Embryonic facial prominence (tissue), 1 donor: ENCODE results near the gene MYL7.

Experiments used
- DNase-seq: peaks from one replicate; pipeline ENCODE4 v3.0.0-alpha.2; 2016; ENCODE audit errors: extremely low spot score

Gene MYL7

DNA sequence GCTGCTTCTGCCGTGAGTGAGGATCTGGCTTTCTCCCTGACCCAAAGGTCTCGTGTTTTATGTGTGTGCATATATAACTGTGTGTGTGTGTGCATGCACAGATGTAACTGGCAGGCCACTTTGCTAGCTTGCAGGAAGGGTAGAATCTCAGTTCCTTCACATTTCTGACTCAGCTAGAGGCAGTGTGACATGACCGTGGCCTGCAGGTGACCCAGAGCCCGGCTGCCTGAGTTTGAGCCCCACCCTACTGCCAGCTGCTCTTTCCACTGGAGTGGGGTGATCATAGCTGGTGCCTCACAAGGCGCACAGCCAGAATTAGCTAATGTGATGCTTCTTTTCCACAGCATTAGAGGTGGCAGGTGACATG is 9.3 kb upstream of the MYL7 start:
- no peak for DNase-seq

DNA sequence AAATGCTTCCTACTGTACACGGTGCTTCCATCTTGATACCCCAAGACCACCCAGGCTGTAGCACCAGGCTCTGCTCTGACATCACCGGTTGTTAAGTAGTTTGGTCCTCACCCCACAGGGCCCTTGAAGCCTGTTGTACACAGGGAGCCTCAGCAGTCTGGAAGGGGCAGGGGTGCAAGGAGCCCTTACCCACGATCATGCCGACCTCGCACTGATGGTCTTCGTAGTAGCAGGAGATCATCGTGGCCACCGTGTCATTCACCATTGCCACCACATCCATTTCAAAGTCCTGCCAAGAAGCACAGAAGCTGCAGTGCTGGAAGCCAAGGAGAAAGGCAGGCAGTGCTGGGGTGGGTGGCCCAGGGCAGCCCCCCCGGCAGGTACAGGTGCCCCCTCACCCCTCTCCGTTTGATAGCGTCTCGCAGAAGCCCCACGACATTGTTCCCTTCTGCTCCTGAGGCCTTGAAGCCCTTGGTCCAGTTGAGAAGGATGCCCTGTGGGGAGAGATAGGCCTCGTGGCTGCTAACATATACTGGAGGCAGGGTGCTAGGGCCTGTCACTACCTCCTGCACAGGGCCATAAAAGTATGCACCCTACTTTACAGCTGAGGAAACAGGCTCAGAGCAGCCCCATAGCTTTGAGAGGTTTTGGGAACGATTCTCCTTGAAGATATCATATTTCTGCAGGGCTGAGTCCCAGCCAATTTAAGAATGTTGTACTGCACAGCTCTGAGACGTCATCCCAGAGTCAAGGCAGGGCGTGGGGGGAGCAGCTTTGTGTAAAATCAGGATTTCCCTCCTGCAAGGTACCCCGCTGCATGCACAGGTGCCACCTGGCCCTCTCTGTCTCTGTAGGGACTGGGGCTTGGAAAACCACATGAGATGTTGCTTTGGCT is 8.7 kb upstream of the MYL7 start:
- no peak for DNase-seq

DNA sequence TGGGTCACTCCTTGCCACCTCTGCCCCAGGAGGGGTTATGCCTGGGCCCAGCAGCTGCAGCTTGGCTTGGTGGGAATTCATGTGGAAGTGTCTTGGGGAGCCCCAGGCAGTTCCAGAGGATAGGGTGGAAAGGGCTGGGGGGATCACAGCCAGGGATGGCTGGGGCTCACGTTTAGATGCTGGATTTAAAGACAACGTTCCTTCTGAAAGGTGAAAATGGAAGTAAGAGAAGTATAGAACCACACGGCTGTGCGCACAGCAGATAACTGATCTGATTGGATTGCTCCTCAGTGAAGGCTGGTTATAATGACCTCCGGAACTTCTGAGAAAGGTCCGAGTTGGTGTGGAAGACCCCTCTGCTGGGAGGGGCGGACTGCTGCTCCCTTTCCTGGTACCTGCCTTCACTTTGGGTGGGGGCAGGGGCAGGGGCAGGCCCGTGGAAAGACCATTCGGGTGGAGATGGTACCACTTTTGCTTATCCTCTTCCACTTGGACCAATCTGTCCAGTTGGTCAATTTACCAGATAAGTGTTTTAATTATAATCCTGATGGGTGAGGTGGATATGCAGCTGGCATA is 7.9 kb upstream of the MYL7 start:
- no peak for DNase-seq

DNA sequence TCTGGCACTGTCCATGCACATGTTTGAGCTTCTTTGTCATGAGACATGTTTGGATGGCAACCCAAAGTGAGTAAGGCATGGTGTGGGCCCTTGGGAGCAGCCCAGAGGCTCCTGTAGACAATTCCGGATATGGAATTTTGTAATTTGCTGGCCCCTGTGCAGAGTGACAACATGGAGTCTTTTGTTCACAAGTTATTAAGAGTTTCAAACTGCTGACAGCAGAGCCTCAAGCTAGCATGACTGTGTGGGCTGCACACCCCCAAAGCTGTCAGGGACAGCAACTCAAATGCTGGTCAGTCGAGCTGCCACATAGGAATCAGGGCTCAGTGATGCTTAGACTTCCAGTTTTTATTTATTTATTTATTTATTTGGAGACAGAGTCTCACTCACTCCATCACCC is 7.0 kb upstream of the MYL7 start:
- DNase-seq = no peak

DNA sequence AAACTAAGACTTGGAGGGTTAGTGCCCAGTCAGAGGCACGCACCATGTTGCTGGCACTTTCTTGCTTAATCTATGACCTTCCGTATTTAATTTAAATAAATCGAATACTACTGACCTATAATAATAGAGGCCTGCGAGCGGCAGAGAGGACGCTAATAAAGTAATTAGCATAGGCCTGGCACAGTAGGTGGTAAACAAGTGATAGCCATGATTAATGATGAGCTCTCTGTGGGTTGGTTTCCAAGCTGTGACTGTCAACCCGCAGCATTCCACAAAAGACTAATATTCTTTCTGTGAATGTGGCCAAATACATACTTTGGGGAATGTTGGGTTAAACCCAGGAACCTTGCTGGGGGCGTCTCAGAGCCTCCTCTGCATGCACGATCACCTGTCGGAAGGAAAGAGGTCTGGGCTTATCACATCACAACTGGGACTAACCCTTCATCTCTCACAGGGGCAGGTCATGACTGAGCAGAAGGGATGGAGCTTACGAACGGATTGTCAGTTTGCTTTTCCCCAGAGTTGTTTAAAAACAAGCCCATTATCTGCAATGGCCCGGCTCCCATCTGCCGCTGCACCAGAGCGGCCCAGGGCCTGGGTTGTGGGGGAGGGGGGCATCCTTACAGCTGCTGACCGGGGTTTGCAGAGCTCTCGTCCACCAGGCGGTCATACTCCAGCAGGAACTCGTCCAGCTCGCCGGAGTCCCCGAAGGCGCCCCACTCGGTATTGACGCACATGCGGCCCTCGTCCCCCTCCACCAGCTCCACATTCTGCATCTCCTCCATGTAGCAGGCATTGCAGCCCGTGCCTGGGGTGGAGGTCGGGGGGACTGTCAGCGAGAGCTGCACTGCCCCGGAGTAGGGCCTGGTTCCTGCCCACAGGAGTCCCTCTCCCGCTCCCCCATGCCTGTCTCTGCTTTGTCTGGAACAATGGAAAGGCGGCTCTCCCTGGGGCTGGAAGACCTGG is 6.2 kb upstream of the MYL7 start:
- no peak for DNase-seq

DNA sequence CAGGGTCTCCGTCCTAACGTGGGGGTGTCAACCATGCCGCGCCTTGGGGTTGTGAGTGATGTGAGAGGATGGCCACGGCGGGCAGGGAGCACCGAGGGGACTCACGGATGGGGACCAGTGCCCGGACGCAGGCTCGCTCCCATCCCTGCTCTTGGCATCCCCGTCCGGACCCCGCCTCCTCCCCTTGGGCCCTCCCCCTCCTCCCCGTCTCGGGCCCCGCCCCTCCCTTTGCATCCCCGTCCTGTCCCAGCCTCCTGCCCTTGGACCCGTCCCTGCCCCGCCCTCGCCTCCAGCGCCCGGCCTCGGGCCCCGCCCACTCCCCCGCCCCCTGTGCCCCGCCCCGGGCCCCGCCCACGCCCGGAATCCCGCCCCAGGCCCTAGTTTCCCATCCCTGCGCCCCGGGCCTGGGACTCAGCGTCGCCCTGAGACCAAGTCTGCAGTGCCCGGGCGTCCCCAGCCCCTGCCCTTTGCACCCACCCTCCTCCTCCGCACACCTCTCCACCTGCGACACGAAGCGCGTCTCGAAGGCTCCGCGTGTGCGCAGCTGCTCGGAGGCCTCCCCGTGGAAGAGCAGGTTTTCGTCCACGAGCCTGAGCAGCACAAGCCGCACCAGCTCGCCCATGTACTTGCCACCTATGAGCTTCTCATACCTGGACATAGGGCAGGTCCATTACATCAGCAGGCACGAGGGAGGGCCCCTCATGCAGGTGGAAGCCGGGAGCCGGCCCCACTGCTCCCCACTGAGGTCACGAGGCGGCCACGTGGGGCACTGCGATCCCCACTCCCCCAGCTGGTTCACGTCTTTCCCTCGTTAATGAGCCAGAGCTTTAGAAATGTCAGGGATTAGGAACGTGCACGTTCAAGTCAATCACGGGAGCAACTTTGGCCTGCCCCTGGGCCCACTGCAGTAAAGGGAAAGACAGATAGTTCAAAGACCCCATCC is 5.1 kb upstream of the MYL7 start:
- DNase-seq = no peak

DNA sequence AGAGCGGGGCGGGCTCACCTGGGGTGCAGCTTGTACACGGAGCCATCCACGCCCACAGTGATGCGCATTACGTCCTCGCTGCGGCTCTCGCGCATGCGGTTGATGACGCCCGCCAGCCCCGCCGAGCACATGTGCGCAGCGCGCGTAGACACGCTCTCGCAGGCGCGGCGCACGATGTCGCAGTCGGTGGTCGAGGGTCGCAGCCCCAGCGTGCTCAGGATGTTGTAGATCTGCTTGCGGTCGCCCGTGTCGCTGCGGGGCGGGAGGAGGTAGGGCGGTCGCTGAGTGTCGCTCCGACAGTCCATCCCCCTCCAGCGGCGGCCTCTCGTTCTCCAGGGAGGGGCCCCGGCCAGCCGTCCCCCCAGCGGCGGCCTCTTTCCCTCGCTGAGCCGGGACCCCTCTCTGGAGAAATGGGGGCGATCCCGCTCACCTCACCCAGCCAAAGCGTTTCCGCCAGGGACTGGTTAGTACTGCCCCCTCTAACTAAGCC is 4.4 kb upstream of the MYL7 start:
- peak; percentile 18 for DNase-seq

DNA sequence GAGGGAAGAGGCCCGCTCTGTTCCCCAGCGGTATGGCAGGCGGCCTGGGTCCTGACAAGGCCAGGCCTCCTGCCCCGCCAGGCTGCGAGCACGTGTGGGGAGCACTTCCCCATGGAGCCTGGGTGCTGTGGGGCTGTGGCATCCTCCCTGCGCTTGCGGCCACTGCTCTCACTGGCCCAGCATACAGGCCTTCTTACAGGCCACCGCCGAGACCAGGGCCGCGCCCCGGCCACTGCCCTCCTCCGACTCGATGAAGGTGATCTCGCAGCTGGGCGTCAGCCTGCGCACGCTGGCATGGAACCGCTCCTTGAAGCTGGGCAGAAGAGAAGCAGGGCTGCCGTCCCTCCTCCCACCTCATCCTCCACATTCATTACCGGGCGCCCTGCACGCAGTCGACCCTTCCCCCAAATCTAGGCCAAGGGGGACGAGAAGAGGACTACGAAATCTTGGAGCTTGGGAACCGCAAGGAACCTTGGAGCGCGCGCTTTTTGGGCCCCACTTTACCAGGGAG is 3.9 kb upstream of the MYL7 start:
- DNase-seq = no peak

DNA sequence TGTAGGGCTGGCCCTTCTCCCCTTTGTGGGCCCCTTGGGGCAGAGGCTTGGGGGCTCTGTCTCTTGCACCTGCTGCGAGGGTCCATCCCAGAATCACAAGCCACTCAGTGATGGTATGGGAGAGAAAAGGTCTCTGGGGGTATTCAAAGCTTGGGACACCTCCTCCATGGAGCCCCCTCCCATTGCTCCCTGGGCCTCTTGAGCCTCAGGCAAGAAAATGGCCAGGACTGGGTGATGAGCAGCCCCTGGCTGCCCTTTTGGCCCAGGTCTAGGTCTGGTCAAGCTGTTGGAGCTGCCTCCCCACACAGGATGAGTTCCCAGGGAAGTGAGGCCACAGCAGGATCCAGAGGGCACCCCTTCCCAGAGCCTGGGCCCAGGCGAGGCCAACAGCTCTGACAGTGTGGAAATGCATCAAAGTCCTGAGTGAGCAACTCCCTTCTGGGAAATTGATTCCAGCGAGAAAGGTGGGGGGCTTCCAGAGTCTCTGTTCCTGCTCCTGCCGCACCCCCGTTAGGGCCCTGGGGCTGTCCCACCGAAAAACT is 3.4 kb upstream of the MYL7 start:
- no peak for DNase-seq

DNA sequence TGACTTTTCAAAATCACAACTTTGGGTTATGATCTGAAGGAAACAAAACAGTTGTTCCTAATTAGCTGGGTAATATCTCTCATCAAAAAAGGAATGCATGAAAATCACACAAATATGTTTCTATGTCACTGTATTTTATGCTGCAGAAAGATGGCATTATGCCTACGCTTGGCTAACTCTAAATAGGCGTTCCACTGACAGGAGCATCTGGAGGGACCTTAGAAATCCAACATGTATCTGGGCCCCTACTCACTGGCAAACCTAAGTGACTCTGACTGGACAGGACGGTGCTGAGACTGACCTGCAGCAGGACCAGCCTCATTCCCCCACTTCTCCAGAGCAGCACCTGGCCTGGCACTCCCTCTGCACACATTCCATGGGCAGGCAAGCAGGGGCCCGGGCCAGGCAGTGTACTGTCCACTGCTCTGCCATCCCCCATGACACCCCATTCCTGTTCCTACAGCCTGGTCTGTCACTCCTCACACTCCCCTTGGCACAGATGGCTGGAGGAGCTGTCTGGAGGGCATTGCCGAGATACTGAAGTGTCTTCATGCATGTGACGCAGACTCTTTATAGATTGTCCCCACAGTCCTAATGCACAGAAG is 2.6 kb upstream of the MYL7 start:
- no peak for DNase-seq

DNA sequence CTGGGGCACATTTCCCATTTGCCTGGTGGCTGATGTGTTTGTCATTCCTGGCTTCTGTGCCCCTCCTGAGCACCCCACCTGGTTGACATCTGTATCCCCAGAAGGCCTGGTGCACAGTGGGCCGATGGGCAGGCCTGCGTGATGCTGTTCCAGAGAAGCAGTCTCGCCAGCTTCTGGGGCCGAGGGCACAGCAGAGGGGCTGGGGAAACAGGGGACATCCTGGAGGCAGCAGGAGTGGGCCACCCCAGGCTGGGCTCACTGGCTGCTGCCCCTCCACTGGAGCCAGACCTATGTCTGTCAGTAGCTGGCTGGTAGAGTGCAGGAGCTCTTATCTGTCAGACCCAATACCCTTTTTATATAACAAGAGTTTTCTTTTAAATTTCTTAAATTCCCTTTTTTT is 896 bp upstream of the MYL7 start:
- no peak for DNase-seq

DNA sequence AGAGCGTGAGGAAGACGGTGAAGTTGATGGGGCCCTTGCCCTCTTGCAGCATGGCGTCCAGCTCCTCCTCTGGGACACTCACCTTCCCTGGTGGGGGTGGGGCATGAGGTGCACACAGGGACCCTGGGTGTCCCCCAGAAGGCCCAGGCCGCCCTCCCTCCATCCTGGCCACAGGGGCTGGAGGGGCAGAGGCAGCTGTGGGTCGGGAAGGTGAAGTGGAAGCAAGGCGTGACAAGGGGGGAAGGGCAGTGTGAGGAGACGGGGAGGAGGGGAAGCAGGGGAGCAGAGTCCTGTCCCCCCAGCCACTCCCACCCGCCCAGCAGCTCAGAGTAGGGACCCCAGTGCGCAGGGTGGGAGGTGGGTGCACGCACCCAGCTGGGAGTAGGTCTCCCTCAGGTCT is 791 bp downstream of the MYL7 start:
- DNase-seq = no peak

DNA sequence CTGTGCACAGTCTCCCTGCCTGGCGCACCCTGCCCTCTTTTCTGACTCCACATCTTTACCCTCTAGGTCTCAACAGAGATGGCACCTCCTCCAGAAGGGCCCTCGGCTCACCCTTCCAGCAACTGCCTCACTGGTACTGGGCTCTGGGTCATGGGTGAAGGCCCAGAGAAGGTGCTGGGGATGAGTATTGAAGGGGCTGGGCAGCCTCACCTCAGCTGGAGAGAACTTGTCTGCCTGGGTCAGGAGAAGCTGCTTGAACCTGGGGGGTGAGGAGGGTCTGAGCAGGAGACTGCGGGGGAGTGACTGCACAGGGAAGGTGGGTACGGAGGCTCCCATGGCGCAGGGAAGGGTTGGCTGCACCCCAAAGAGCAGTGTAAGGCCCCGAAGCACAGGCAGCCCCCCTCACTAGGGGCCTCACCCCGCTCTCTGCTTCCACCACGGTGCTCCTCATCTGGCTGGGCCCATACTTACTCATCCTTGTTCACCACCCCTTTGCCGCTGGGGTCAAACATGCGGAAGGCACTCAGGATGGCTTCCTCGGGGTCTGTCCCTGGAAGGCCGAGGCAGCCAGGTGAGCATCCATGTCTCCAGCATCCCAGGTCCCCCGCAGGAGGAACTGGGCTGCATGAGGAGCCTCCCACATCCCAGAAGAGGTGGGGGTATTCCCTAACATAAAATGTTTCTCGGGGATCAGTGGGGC is 1.7 kb downstream of the MYL7 start:
- no peak for DNase-seq

DNA sequence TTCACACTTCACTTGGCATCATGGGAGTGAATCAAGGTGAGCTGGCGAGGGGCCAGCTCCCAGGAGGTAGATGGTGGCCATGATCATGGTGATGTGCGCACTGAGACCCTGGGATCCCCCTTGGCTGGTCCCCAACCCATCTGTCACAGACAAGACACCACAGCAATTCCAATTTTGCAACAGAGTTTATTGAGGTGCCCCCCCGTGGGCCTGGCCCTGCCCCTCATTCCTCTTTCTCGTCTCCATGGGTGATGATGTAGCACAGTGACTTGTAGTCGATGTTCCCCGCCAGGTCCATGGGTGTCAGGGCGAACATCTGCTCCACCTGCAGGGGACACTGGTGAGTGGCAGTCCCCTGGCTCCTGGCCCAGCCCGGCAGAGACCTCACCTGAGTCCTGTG is 2.4 kb downstream of the MYL7 start:
- DNase-seq = no peak

DNA sequence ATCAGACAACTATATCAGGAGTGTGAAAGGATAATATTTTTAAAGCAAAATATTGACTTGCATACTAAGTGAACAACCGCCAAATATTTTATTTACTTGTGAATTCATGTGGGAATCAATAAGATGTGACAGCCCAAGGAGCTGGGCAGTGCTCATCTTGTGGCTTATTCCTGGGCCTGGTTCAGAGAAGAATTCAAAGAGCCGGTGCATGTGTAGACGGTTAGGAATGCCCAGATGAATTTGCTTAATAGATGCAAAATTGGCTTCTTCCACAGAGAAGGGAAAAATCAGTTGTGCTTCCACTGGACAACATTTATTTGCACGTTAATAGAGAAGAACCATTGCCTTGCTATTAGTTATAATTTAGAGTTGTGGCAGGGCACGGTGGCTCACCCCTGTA is 4.4 kb downstream of the MYL7 start:
- DNase-seq = no peak

DNA sequence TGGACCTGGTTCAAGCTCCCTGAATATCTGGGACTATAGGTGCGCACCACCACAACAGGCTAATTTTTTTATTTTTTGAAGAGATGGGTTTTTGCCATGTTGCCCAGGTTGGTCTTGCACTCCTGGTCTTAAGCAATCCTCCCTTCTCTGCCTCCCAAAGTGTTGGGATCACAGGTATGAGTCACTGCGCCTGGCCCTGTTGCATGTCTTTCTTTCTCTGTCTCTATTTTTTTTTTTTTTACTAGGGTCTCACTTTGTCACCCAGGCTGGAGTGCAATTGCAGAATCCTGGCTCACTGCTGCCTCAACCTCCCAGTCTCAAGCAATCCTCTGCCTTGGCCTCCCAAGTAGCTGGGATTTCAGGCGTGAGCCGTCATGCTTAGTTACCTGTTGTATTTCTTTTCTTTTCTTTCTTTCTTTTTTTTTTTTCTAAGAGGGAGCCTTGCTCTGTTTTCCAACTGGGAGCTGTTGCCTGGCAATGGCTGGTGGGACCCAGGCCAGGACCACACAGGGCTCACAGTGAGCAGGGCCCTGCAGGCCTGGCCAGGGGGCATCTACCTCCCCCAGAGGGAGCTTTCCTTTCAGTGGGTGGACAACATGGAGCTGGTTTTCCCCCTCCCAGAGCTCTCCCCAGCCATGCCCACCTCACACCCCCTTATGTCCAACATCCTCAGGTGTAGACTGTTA is 6.0 kb downstream of the MYL7 start:
- DNase-seq = no peak

DNA sequence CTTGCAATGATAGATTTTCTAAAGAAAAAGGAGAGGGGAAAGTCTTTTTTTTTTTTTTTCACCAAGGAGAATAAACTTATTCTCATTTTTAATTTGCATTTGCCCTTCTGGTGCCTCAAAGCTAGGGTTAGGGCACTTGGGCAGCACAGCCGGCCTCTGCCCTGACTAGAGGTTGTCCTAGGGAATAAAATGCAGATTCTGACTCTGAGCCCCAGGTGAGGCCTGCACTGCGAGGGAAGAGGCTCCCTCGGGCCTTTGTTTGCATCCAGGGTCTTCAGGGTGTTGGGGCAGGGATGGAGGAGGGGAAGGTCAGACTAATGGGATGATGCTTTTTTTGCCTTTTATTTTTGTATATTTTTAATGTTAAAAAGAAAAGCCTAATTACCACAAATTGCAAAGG is 7.8 kb downstream of the MYL7 start:
- DNase-seq = no peak

DNA sequence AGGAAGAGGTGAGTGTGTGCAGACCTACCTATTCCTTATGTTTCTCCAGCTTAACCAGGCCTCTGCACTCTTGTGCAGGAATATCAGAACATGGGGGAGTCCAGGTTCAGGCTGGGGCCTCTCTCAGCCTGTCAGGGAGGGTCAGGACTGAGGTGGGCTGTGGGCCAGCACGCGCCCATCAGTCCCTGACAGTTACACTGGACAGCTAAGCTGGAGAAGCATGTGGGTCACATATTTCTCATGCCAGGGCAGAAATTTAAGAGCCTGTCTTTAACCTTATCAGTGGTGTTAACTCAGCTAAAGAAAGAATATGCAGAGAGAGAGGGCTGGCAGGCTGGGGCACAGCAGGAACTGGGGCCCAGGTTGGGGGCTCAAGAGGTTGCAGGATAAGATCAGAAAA is 9.1 kb downstream of the MYL7 start:
- DNase-seq = no peak
